Activated CD8-positive, alpha-beta memory T cell treated with anti-CD3 and anti-CD28 coated beads, Interleukin-2, amount 50 U/mL, for 1 hour (primary cell): ENCODE data around the gene TMEM74B.
"Not testable (repeated sequence)": the region's sequence is repeated elsewhere in the genome, so short reads cannot be mapped to it uniquely, and the experiment has no call there.

Source experiments
- DNase-seq: peaks from one replicate; pipeline ENCODE4 v3.0.0-alpha.2; 2020; ENCODE audit errors: extremely low read depth

The TMEM74B gene

GRCh38 chr20:1180949-1181348 lies 3.8 kb downstream of the TMEM74B start:
- no peak for DNase-seq

DNA sequence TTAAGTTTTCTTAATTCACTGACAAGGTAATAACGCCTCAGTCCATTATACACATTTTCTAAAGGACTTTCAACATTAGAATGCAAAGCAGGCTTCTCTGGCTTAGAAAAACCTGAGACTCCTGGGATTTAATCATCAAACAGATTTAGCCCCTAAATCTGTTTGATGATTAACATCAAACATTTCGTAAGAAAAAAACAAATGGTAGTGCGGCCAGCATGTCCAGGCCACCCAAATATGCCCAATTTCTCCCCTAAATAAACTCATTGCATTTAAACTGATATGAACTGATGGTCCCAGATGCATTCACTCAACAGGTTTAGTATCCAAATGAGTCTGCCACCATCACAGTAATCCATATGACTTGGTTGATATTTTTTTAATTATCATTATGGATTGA lies 6.2 kb downstream of the TMEM74B start:
- DNase-seq: no peak

DNA sequence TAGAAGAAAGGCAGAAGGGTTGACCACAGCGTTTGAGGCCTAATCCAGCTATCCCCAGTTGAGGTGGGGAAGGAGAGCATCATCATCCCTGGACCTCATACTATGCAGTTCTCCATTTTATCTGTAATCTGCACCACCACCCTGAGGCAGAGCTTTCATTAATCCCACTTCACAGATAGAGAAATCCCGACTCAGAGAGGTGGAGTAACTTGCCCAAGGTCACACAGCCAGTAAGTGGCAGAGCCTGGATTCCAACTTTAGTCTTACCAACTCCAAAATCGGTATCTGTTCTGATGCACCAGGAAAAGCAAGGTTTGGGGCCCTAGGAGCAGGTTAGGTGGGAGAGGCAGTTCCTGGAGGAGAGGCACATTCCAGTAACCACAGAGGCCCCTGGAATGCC lies 6.7 kb downstream of the TMEM74B start:
- DNase-seq: no peak

DNA sequence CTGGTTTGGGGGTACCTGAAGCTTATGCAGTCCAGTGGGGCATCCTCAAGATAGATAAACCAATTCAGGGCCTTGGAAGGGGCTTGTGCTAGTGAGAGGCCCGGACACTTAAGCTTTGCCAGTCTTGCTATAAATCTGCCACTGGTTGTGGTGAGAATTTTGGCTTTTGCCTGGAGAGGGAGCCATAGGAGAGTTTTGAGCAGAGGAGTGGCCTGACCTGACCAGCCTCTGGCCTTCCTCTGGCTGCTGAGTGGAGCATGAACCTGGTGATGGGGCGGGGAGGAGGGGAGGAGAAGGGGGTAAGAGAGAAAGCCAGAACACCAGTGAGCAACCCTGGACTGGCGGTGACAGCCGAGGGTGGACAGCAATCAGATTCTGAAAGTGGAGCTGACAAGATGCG lies 7.1 kb downstream of the TMEM74B start:
- DNase-seq: no peak

DNA sequence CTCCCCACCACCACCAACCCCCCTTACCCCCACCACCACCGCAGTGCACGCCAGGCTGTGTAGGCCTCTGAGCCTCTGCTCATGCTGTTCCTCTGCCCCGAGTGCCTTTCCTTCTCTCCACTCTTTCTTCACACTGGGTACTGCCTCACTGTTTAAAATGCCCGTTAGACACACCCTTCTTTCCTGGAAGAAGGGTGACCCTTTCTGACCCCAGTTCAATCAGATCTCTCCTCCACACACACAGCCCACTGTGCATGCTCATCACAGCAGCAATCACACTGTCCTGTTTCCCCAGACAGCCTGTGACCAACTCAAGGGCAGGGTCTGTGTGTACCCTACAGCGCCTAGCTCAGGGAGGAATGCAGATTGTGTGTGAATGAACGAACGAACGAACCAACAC lies 10.0 kb downstream of the TMEM74B start:
- no peak for DNase-seq

DNA sequence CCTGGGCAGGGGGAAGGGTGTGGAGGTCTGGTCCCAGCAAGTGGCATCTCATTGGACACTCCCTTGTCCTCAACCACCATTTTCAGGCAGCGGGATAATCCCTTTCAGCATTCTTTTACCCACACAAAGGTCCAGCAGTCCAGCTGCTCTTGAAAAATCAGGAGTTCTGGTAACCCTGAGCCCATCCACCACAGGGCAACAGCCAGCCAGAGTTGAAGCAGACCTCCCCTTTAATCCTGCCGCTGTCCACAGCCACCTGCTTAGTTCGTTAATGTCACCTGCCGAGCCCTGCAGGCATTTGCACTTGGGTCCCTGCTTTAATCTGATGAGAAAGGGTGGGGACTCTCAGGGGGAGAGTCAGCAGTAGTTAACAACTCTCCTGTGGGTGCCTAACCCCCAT lies 11.1 kb downstream of the TMEM74B start:
- no peak for DNase-seq

DNA sequence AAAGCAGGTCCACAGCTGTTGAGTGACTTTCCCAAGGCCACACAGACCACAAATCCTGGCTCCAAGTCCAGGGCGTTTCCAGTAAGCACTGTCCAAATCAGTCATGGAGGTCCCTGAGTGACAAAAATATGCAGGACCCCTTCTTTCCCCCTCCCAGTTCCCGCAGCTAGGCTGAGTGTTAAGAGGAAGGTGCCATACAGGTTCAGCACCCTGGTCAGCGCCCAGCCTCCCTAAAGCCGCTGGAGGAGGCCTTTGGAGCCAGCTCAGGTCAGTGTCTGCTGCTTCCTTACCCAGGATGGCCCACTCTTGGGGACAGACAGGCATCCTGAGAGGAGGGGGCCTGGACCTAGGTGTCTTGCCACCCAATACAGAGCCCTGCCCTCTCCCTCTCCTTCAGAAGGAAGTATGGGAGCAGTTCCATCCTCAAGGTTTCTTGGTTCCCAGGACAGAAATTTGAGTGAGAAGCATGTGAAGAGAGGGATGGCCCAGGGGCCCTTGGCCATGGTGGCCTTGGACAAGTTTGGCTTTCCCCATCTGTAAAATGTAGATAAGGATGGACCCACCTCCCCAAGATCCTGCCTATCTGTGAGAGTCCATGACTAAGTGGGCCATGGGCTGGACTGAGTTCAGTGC lies 13.2 kb downstream of the TMEM74B start:
- DNase-seq: no peak

- DNase-seq: no peak
These were observed 15.6 kb downstream of the TMEM74B start for GRCh38 chr20:1169224-1169623.

- DNase-seq: no peak
These were observed 17.6 kb downstream of the TMEM74B start for GRCh38 chr20:1166948-1167720.

- DNase-seq: no peak
These were observed 18.8 kb downstream of the TMEM74B start for GRCh38 chr20:1165941-1166340.

- no peak for DNase-seq
These were observed 19.3 kb downstream of the TMEM74B start for GRCh38 chr20:1165521-1165920.

- no peak for DNase-seq
These were observed 19.9 kb downstream of the TMEM74B start for GRCh38 chr20:1164871-1165270.

DNA sequence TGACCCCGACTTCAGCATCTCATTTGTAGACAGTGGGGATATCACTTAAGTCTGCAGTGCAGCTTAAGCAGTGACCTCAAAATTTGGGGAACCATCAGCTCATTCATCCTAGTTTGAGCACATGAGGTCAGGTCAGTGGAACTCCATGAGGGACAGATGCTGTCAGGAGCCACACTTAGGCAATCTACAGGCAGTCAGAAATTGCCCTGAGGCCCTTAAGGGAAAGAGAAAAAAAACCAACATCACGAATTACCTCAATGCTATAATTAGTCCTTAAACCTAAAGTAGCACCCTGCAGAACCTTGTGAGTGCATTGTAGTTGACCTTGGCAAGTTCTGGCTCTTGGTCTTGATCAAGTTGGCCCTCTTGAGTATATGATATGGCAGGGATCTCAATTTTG lies 21.1 kb downstream of the TMEM74B start:
- DNase-seq: no peak

DNA sequence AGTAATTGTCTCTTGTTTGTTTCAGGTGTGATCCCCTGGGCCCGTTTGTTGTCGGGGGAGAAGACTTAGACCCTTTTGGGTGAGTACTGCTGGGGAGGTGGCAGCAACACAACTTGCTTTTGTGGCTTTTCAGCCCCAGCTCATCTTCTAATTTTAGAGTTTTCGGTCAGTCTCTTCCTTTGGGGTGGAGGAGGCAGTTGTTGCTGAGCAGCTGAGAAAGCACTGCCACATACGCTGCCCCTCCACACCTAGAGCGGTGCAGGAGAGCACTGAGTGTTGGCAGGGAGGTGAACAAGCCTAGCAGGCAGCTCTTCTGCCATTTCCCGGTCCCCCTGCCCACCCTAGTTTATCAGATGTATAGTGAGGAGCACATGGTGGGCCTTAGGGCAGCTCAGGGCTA lies 21.7 kb downstream of the TMEM74B start:
- DNase-seq: no peak

GRCh38 chr20:1160991-1161390 lies 23.8 kb downstream of the TMEM74B start:
- DNase-seq: no peak

DNA sequence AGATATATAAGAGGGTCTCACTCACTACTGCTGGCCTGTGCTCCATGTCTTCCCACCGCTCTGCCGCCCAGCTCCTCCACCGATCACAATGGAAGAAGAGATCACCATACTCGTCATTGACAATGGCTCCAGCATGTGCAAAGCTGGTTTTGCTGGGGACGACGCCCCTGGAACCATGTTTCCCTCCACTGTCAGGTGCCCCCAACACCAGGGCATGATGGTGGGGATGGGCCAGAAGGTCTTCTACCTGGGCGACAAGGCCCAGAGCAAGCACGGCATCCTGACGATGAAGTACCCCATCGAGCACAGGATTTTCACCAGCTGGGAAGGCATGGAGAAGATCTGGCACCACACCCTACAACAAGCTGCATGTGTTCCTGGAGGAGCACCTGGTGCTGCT lies 24.3 kb downstream of the TMEM74B start:
- no peak for DNase-seq

- DNase-seq: no peak
These were observed 29.4 kb downstream of the TMEM74B start for GRCh38 chr20:1155342-1155741.

DNA sequence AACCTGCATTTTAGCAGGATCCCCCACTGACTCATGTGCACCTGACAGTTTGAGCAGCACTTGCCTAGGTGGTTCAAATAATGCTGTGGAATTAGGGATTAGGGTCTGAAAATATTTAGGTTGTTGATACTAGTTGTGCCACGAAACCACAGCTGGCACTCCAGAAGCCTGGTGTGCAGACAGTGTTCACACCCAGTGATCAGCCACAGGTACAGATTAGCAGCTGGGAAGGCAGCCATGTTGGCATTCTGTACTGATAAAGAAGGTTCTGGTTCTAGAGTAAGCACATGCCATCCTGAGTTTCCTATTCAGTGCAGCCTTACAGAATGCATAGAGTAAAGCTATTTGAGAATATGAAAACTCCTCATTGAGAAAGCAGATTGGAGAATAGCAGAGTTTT lies 30.1 kb downstream of the TMEM74B start:
- DNase-seq: no peak

GRCh38 chr20:1154226-1154625 lies 30.6 kb downstream of the TMEM74B start:
- no peak for DNase-seq

DNA sequence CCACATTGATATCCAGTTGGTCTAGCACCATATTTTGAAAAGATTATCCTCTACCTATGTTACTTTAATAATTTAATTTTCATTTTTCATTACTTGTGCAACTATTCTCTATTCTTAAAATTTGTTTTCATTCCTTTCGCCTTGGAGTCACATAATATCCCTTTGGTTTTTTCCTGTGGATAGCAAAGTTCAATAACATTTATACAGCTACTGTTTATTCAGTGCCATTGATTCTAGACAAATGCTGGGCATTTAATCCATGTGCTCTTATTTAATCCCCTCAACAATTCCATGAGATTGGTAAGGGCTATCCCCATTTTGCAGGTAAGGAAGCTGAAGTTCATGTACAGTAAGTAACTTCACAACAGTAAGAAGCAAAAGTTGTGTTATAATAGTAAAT lies 33.8 kb downstream of the TMEM74B start:
- no peak for DNase-seq

DNA sequence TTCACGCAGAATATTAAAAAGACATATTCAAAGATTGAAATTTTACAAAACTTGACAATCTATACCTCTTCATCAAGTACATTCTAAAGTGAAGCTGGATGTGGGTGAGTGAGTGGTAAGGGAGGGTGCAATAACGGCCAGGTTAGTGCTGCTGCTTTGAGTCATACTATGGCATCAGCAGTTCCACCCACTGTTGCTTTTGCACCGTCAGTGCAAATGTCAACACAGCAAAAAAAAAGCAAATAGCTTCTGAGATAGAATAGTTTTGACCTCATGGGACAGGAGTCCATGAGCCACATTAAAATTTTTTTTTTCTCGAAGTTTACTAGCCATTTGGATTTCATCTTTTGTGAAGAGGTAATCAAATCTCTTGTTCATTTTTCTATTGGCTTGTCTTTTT lies 34.6 kb downstream of the TMEM74B start:
- DNase-seq: no peak

DNA sequence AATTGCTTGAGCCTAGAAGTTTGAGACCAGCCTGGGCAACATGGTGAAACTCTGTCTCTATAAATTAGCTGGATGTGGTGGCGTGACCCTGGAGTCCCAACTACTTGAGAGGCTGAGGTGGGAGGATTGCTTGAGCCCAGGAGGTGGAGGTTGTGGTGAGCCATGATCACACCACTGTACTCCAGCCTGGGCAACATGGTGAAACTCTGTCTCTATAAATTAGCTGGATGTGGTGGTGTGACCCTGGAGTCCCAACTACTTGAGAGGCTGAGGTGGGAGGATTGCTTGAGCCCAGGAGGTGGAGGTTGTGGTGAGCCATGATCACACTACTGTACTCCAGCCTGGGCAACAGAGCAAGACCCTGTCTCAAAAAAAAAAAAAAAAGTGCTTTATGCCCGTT lies 35.0 kb downstream of the TMEM74B start:
- DNase-seq: not testable (repeated sequence)

GRCh38 chr20:1146957-1147356 lies 37.8 kb downstream of the TMEM74B start:
- DNase-seq: no peak
